Neural progenitor cell (in vitro differentiated cells): ENCODE measurements around the gene ACOXL. TPM values are rescaled to one million over a fixed set of nuclear protein-coding genes. Genes with fewer than 3 reads are reported as not detected.

Experiments used
- DNase-seq: peaks from one replicate; pipeline ENCODE4 v3.0.0-alpha.2; 2016; ENCODE audit warnings: low spot score
- H2AFZ ChIP-seq: fragments of 200-600 bp; sonication (generic); replicated peaks from 2 replicates; pipeline ENCODE4 v1.6.1; 2016; ENCODE audit warnings: antibody characterized with exemption
- H3F3A ChIP-seq: fragments of 200-600 bp; sonication (generic); 2 replicates; pipeline ENCODE4 v1.6.1; 2016; ENCODE audit warnings: antibody characterized with exemption, low read depth
- H3K27ac ChIP-seq: fragments of 200-600 bp; sonication (generic); 2 replicates; pipeline ENCODE4 v1.5.1; 2016; ENCODE audit warnings: mild to moderate bottlenecking
- H3K27me3 ChIP-seq: fragments of 200-600 bp; sonication (generic); 2 replicates; pipeline ENCODE4 v1.6.1; 2016; ENCODE audit warnings: mild to moderate bottlenecking, moderate library complexity
- H3K36me3 ChIP-seq: fragments of 200-600 bp; sonication (generic); 2 replicates; pipeline ENCODE4 v1.5.1; 2016
- H3K4me1 ChIP-seq: fragments of 200-600 bp; sonication (generic); 2 replicates; pipeline ENCODE4 v1.6.1; 2016; ENCODE audit warnings: mixed run types
- H3K4me2 ChIP-seq: fragments of 200-600 bp; sonication (generic); 2 replicates; pipeline ENCODE4 v1.6.1; 2016
- H3K4me3 ChIP-seq: fragments of 200-600 bp; sonication (generic); 2 replicates; pipeline ENCODE4 v1.5.1; 2016
- H3K79me2 ChIP-seq: fragments of 200-600 bp; sonication (generic); 2 replicates; pipeline ENCODE4 v1.6.1; 2016; ENCODE audit warnings: low read depth
- H3K9ac ChIP-seq: fragments of 200-600 bp; sonication (generic); 2 replicates; pipeline ENCODE4 v1.6.1; 2016
- H3K9me3 ChIP-seq: fragments of 200-600 bp; sonication (generic); 2 replicates; pipeline ENCODE4 v1.5.1; 2016; ENCODE audit warnings: low read depth
- H4K20me1 ChIP-seq: fragments of 200-600 bp; sonication (generic); 2 replicates; pipeline ENCODE4 v1.6.1; 2016; ENCODE audit warnings: low read depth
- H3K27ac Mint-ChIP-seq: 3 replicates; pipeline ENCODE4 v1.8.0; 2021; ENCODE audit warnings: mixed read lengths
- H3K27me3 Mint-ChIP-seq: 2 replicates; pipeline ENCODE4 v1.8.0; 2022; ENCODE audit warnings: low read depth, mild to moderate bottlenecking, inconsistent platforms, moderate library complexity, mixed read lengths; ENCODE audit not compliant: insufficient read depth
- H3K36me3 Mint-ChIP-seq: 3 replicates; pipeline ENCODE4 v1.8.0; 2021; ENCODE audit warnings: mixed read lengths
- H3K4me1 Mint-ChIP-seq: 3 replicates; pipeline ENCODE4 v1.8.0; 2021; ENCODE audit warnings: mixed read lengths
- H3K4me3 Mint-ChIP-seq: 3 replicates; pipeline ENCODE4 v1.8.0; 2021; ENCODE audit warnings: mild to moderate bottlenecking, moderate library complexity, mixed read lengths
- H3K9me3 Mint-ChIP-seq: 3 replicates; pipeline ENCODE4 v1.8.0; 2020; ENCODE audit warnings: mixed read lengths
- CTCF ChIP-seq: fragments of 200-600 bp; sonication (generic); IDR thresholded peaks from 2 replicates; pipeline ENCODE4 v1.5.1; 2017; ENCODE audit warnings: antibody characterized with exemption, mild to moderate bottlenecking
- EZH2 ChIP-seq: fragments of 200-600 bp; sonication (generic); IDR thresholded peaks from 2 replicates; pipeline ENCODE4 v1.6.1; 2017; ENCODE audit warnings: antibody characterized with exemption, mild to moderate bottlenecking, moderate library complexity
- EZH2phosphoT487 ChIP-seq: fragments of 200-600 bp; sonication (generic); IDR thresholded peaks from 2 replicates; pipeline ENCODE4 v1.6.1; 2017; ENCODE audit warnings: antibody characterized with exemption
- total RNA-seq: library from RNA; depleted of rRNA; stranded (reverse); fragments of >200 nt; gene quantifications from 2 replicates; pipeline ENCODE4 v1.2.3, GENCODE V29; 2015; ENCODE audit warnings: low replicate concordance

The ACOXL gene
- total RNA-seq, 1 donor from 2014 or later, result 2.9 TPM

GRCh38 chr2:110794390-110794789 lies 62.0 kb downstream of the ACOXL start:
- no peak overlapping the region for H3K27ac Mint-ChIP-seq

GRCh38 chr2:110794951-110795350 lies 62.6 kb downstream of the ACOXL start:
- no peaks in the 10 kb centered on the region for H3K36me3 Mint-ChIP-seq

More at GRCh38 chr2:110794390-110794789, 62.0 kb downstream of the ACOXL start:
- H3K27ac ChIP-seq, result no peak overlapping the region
- H4K20me1 ChIP-seq, result no peaks in the 10 kb centered on the region
- H3K9me3 Mint-ChIP-seq, result no peaks in the 10 kb centered on the region
- H3K4me1 ChIP-seq, result peaks cover 8% of the 10 kb centered on the region
- no peak overlapping the region for H2AFZ ChIP-seq
- peaks cover 5% of the 10 kb centered on the region for H3K27me3 Mint-ChIP-seq
- no peaks in the 10 kb centered on the region for H3K79me2 ChIP-seq
- H3K36me3 ChIP-seq, result no peaks in the 10 kb centered on the region
- no peaks in the 10 kb centered on the region for H3F3A ChIP-seq
- no peak for DNase-seq
- H3K9me3 ChIP-seq, result no peaks in the 10 kb centered on the region
- no peak for TF ChIP-seq CTCF
- no peak for TF ChIP-seq EZH2
- TF ChIP-seq EZH2phosphoT487, result no peak
- no peak overlapping the region for H3K9ac ChIP-seq
- no peaks in the 10 kb centered on the region for H3K36me3 Mint-ChIP-seq
- peaks cover 6% of the 10 kb centered on the region for H3K4me1 Mint-ChIP-seq
- H3K4me2 ChIP-seq, result no peak overlapping the region
- H3K27me3 ChIP-seq, result no peaks in the 10 kb centered on the region
- H3K4me3 Mint-ChIP-seq, result no peak overlapping the region
- H3K4me3 ChIP-seq, result no peak overlapping the region

GRCh38 chr2:110796716-110797301 lies 64.4 kb downstream of the ACOXL start:
- Mint-ChIP-seq H3K4me3 (no peak overlapping the region), H3K4me1 (peaks cover 9% of the 10 kb centered on the region), H3K36me3 (no peaks in the 10 kb centered on the region), H3K27me3 (no peaks in the 10 kb centered on the region), H3K27ac (no peak overlapping the region), H3K9me3 (no peaks in the 10 kb centered on the region)
- no peaks in the 10 kb centered on the region for H3K27me3 ChIP-seq
- H3K9ac ChIP-seq, result no peak overlapping the region
- H3K4me2 ChIP-seq, result no peak overlapping the region
- no peak overlapping the region for H3K4me3 ChIP-seq
- no peak overlapping the region for H2AFZ ChIP-seq
- TF ChIP-seq CTCF (no peak), EZH2phosphoT487 (no peak), EZH2 (no peak)
- H3F3A ChIP-seq, result no peaks in the 10 kb centered on the region
- H3K4me1 ChIP-seq, result peaks cover 17% of the 10 kb centered on the region
- H3K27ac ChIP-seq, result no peak overlapping the region
- H4K20me1 ChIP-seq, result no peaks in the 10 kb centered on the region
- no peaks in the 10 kb centered on the region for H3K9me3 ChIP-seq
- no peaks in the 10 kb centered on the region for H3K36me3 ChIP-seq
- no peak for DNase-seq
- no peaks in the 10 kb centered on the region for H3K79me2 ChIP-seq

More at GRCh38 chr2:110794951-110795350, 62.6 kb downstream of the ACOXL start:
- Histone ChIP-seq H3K4me1 (peaks cover 8% of the 10 kb centered on the region), H3F3A (no peaks in the 10 kb centered on the region), H3K27ac (no peak overlapping the region), H3K27me3 (no peaks in the 10 kb centered on the region), H3K79me2 (no peaks in the 10 kb centered on the region), H3K9ac (no peak overlapping the region), H3K4me3 (no peak overlapping the region), H3K36me3 (no peaks in the 10 kb centered on the region), H3K9me3 (no peaks in the 10 kb centered on the region), H2AFZ (no peak overlapping the region), H4K20me1 (no peaks in the 10 kb centered on the region), H3K4me2 (no peak overlapping the region)
- Mint-ChIP-seq H3K27ac (no peak overlapping the region), H3K27me3 (peaks cover 2% of the 10 kb centered on the region), H3K9me3 (no peaks in the 10 kb centered on the region), H3K4me1 (peaks cover 6% of the 10 kb centered on the region), H3K4me3 (no peak overlapping the region)
- TF ChIP-seq EZH2 (no peak), CTCF (no peak), EZH2phosphoT487 (no peak)
- no peak for DNase-seq
